ENCODE measurements around the gene FALEC.

The FALEC gene

DNA sequence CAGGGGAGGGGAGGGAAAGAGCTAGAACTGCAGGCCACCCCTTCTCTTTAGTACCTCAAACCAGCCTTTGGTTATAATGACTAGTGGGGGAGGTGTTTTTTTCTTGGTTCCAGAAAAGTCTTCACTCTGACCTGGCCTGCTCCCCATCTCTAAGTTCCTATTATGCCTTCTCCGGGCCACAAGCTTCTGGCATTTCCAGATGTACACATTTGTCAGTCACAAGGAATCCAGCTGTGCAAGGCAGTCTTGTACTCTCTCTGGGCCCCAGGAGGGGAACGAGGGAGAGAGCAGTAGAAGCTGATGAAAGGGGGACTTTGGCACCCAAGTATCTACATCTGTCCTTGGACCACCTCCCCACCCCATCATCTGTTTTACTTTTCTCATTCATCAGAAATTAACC lies 2.7 kb upstream of the FALEC start:
- no peak for DNase-seq

DNA sequence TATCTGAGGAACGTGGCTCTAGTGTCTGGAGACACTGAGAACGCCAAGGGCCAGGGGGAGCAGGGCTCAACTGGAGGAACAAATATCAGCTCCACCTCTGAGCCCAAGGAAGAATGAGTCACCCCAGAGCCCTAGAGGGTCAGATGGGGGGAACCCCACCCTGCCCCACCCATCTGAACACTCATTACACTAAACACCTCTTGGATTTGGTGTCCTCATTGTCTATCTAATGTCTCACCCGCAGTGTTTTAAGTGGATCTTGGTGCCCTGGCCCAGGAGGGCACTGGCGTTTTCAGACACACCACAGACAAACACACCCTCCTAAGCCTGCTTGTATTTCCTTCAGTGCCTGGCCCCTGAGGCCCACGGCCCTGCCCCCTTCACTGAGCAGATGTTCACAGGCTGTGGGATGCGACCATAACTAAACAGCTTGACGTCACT lies 2.2 kb upstream of the FALEC start:
- no peak for DNase-seq

DNA sequence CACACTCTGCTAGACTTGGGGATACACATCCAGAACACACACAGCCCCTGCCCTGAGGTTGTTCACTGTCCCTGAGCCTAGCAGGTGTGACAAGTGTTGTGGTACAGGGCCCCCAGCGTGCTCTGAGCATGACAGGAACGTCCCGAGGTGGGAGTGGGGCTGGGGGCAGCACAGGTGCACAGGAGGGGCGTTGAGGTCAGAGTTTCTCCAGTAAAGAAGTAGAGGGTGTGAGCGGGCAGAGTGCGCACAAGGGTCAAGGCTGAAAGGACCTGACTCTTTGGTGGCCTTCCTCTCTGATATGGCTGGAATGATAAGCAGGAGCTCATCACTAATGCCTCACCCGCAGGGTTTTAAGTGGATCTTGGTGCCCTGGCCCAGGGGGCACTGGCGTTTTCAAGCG lies 1.3 kb upstream of the FALEC start:
- DNase-seq: no peak

DNA sequence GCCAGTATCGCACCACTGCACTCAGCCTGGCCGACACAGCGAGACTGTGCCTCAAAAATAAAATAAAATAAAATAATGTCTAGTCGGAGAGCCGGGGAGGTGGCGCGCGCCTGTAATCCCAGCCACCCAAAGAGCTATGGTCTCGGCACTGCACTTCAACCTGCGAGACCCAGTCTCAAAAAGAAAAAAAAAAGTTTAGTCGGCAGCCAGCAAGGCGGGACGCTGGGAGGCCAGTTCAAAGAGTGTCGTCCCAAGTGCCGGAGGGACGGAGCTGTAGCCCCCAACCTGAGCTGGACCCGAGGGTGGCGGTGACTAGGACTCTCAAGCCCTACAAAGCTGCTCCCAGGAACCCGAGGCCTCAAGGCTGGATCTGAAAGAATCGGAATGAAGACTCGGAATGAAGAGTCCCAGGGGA lies 632 bp upstream of the FALEC start:
- no peak for DNase-seq

DNA sequence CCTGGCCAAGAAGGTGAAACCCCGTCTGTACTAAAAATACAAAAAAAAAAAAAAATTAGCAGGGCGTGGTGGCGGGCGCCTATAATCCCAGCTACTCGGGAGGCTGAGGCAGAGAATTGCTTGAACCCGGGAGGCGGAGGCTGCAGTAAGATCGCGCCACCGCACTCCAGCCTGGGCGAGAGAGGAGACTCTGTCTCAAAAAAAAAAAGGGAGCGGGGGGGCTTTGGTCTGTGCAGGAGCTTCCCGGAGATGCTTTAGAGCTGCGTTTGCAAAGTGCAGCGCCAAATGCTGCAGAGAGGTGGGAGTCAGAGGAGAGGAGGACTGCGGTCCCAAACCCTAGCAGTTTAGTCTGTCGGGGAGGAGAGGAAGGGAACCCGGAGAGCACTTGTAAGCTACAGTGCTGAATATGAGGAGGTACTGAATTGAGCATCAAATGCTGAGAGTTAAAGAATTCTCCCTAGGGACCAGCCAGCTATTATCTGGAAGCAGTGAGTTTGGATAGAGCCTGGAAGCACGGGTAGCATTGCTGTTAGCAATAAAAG lies 569 bp downstream of the FALEC start:
- DNase-seq: peak; percentile 36

DNA sequence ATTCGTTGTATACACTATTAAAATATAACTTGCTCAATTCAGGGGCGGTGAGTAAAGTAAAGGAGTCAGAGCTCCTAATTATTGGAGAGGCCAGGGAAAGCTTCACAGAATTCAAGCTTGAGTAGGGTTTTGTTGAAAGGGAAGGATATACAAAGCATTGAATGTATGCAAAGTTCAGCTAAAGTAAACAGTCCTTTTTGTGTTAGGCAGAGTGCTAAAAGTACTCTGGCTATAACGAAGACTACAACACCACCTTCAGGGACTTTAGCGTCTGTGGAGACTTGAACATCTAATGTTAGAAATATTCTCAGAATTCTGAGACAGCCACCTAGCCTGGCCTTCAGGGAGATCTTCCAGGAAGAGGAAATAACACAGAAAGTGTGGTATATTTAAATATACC lies 1.1 kb downstream of the FALEC start:
- DNase-seq: no peak

DNA sequence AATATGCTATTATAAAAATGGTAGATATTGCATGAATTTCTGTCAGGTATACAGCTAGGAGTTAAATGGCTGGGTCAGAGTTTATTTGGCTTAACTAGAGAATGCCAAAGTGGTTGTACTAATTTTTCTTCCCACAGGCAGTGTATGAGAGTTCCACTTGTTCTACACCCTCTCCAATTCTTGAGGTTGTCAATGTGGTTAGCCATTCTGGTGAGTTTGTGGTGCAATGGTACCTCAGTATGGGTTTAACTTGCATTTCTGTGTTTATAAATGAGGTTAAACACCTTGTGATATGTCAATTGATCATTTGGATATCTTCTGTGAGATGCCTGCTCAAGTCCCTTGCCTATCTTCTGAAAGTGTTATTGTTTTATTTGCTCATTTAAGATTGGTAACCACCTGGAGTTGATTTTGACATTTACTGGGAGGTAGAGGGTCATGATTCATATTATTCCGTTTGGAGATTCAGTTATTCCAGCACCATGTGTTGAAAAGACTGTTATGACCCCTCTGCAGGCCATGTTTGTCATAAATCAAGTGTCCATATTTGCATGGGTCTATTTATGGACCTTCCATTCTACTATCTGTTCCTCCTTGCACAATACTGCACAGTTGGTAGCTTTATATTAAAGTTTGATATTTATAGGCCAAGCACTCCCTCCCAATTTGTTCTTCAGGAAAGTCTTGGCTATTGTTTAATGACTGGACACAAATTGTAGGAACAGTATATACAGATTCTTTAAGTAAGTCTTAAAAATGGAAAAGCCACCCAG lies 5.8 kb downstream of the FALEC start:
- DNase-seq: no peak

DNA sequence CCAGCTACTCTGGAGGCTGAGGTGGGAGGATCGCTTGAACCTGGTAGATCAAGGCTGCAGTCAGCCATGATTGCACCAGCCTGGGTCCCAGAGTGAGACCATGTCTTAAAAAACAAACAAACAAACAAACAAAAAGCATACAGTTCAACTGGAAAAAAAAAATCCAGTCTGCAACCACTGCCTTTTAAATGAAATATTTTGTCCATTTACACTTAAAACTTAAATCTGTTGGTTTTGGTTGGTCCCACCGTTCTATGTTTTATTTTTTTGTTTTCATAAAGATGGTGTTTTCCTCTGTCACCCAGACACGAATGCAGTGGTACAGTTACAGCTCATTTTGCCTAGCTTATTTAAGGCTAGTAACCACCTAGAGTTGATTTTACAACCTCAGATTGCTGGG lies 9.8 kb downstream of the FALEC start:
- DNase-seq: no peak

DNA sequence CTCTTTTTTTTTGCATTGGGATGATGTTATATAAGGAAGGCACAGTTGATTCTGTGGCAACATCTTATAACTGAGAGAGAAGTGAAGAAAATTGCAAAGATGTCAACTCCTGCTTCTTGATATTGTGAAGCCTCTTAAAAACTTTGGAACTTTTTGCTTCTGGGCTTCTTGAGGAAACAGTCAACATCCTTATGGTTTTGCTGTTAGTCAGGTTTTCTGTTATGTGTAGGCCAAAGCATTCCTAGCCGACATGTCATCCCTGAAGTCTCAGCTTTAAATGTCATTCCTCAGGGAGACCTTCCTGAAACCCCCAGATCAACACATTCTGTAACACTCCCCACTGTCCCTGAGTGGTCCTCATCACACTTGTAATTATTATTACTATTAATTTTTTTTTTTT lies 12.6 kb downstream of the FALEC start:
- no peak for DNase-seq

DNA sequence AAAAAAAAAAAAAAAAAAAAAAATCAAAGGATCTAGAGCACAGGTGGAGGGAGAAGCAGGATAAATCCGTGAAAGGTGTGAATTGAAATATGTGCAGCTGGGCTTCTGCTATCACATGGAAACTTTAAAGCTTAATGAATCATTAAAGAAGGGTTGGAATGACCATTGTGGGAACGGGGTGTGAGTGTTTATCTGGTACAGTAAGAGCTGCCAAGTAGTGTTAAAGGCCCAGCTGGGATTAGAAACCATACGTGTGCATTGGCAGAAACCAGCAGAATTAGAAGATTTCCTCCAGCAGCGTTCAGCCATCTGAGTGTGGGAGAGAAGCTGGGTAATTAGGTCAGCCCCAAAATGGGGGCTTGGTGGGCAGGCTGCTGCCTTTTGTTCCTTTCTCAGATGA lies 13.5 kb downstream of the FALEC start:
- DNase-seq: peak; percentile 15

DNA sequence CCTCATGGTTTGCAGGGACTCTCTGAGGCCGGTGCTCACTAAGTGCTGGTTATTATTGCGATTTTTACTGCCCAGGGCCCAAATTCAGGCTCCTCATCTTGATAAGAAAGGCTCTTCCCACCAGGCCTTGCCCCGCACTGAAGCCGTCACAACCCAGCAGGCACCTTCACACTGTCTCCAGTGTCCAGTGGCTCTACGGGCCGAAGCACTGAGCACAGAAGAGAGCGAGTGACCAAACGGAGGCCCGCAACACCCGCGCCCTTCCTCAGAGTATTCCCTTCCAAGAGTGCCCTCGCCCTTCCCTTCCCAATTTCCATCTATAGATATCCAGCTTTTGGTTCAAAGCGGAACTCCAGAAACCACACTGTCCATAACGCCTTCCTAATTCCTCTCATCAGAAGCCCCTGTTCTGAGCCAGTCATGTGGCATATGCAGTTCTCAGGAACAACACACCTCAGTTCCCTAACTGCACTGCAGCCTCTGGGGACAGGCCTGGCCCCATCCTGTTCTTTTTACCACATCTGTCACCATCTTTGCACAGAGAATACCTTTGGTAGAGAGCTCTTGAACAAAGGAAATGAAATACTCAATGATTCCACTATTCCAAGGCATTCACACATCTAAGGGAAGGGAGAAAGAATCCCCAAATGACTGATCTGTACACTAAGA lies 15.1 kb downstream of the FALEC start:
- DNase-seq: no peak

DNA sequence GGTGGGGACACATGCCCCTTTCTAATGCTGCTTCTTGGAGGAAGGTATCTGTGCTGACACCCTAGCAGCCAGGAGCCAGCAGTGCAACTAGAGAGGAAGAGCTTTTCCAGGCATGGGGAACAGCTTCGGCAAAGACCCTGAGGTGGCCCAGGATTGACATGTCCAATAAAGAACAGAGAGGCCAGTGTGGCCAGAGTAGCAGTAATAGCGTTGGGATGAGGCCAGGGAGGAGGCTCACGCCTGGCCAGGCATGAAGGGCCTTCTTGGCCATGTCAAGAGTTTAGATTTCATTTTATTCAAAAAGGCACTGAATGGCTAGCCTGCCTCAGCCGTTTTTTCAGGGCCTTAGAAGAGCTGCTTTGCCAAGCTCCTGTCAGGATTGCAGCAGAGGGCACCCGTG lies 17.3 kb downstream of the FALEC start:
- DNase-seq: no peak

DNA sequence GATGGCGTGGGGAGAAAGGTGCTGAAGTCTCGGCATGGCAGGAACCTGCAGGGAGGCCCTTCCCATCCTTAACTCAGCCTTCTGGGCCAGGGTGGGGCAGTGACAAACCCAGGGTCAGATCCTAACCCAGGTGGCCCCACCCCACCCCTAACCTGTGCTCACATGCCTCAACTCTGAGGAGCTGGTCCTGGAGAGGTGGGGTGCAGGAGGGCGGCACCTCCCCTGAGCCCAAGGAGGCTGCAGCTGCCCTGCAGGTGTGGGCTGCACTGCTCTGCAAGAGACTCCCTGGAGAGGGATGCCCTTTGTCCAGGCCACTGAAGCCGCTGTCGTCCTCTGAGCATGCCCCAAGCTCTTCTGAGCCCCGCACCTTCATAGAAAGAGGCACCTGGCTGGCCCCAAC lies 18.4 kb downstream of the FALEC start:
- DNase-seq: no peak

DNA sequence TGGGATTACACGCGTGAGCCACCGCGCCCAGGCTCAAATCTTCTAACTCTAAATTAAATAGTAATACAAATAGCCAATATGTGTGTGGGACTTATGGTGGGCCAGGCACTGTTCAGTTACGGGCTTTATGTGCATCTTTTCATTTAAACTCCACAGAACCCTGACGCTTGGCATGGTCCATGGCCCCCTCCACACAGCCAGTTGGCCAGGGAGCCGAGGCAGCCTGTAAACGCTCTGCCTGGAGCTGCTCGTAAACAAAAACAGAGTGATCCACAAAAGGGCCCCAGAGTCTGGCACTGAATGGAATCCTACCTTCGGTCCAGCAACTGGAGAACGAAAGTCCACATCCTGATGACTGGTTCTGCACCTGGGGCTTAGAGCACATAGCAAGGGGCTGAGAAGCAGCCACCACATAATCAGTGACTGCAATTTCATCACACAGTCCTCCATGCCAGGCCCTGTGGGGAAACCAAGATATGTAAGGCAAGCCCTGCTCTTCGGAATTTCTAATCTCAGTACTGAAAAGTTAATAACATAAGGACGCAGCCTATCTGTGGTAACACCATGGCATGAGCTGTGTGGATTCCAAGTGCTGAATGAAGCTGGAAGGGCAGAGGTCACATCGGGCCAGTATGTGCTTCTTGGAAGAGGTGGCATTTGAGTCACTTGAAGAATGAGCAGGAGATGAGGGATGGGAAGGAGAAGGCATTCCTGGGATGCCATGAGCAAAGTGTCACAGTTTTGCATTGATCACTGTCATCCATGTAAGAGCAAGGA lies 20.1 kb downstream of the FALEC start:
- DNase-seq: no peak

DNA sequence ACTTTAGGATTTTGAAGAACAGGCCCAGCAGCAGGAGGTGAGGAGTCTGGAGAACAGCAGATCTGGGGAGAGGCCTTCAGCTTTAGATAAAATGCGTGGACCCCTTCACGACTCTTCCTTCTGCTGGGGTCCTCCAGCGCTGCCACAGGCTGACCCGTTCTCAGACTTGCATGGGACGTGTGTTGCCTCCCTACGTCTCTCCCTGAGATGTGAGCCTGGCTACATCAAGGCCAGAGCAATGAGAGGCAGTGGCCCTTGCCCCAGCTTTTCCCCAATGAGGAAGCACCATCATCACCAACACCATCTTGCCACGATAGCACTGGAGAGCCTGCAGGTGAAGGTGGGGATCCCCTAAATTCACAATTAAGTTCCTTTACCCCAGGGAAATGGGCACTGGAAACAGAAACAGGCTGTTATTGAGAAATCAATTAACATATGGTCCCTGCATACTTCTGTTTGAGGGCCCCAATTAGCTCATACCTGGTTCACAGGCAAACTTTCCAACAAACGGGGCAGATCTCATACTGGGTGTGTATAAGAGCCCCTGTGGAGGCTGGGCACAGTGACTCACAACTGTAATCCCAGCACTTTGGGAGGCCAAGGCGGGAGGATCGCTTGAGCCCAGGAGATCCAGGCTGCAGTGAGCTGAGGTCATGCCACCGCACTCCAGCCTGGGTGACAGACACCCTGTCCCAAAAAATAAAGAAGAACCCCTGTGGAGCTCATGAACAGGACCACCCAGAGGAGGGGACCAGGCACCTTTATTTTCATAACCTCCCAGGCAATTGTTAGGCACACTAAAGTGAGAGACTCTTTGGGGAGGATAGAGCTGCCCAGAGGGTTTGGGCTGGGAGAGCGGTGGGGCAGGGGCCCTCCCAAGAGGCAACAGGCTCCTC lies 21.5 kb downstream of the FALEC start:
- no peak for DNase-seq

DNA sequence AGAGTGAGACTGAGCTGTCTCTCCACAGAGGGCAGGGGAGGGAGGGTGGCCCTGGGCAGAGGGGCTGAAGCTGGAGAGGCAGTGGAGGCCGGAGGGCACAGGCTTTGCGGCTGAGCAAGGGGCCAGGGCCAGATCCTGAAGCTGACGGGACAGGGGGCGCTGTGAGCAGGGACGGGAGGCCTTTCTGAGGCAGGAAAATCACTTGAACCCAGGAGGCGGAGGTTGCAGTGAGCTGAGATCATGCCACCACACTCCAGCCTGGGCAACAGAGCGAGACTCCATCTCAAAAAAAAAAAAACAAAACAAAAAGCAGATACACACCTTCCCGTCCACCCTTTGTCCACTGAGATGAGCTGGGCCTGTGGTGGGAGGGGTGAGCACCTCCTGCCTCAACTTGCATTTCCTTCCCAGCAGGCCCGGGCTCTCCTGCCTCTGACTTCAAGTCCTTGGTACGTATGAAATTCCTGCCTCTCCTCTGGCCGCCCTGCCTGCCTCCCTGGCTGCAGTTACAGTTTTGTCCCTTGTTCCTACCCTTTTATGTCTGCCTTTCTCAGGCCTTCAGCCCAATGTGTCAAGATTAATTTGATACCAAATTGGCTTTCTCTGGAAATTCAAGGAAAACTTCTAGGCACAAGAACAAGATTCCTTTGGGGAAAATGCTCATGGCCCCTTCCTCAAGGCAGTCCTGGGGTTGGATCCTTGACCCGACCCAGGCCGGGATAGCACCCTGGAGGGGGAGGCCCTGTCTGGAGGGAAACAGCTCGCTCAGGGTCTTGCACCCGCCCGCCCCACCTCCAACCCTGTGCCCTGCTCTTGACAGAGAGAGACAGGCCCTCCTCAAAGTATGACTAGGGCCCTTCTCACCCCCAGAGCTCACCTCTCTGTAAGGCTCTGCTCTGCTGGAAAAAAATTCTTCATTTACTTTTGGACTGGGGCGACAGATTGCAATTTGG lies 22.5 kb downstream of the FALEC start:
- DNase-seq: no peak

DNA sequence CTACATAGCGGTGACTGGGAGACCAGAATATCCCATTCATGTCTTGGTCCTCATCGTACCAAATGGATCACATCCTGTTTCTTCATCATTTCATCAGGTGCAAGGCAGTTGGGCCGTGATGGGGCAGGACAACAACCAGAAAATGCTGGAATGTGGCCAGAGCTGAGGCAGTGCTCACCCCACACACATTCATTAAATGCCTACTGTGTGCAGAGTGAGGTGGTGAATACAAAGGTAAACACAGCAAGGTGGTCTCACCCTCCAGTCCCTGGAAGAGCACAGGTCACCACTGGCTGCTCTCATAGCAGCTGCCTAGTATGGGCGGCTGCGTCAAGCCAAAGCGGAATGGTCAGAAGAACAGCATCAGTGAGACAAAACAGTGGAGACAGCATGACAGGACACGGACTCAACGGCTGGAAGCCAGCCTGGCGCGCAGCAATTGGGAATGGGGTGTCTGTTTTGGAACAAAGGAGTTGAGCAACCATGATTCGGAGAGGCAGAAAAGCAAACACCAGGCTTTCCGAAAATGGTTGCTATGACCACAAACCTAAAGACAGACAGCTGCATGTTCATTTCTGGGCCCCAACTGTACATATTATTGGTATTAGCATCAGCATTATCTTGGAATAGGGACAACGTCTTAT lies 28.1 kb downstream of the FALEC start:
- DNase-seq: peak; percentile 96

DNA sequence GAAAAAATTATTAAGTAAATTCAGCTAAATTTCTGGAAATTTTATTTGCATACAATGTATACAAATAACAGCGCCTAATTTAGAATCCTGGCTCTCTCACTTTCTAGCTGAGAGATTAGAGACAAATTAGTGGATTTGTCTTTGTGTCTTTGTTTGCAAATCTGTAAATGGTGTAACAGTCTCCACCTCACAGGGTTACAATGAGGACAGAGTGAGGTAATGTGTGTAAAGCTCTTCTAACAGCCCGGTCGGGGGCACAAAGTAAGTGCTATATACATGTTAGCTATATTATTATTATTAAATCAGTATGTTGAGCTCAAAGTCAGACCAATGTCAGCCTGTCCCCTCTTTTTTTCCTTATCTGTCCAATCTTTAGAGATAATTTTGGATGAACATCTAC lies 28.7 kb downstream of the FALEC start:
- DNase-seq: peak; percentile 85

DNA sequence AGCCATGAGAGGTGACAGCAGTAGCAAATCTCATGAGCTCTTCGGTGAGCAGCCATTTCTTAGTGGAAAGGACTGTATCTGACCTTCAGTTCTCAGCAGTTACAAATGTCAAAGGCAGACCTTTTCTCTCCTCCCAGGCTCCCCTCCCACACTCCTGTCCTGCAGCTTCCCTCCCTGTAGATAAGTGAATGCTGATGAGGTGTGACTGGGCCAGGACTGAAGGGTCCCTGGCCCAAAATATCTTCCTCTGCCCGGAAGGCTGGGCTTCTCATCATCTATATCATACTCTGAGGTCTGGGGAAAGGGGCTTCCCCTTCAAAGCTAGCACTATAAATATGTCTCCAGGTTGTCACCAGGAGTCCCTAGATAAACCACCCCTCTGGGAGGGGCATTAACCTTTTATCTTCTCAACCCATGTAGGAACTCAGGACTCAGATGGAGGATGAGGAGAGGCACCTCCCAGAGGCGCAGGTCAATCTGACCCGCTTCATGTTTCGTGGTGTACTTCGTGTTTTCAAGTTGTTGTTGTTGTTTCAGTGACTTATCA lies 30.0 kb downstream of the FALEC start:
- no peak for DNase-seq

DNA sequence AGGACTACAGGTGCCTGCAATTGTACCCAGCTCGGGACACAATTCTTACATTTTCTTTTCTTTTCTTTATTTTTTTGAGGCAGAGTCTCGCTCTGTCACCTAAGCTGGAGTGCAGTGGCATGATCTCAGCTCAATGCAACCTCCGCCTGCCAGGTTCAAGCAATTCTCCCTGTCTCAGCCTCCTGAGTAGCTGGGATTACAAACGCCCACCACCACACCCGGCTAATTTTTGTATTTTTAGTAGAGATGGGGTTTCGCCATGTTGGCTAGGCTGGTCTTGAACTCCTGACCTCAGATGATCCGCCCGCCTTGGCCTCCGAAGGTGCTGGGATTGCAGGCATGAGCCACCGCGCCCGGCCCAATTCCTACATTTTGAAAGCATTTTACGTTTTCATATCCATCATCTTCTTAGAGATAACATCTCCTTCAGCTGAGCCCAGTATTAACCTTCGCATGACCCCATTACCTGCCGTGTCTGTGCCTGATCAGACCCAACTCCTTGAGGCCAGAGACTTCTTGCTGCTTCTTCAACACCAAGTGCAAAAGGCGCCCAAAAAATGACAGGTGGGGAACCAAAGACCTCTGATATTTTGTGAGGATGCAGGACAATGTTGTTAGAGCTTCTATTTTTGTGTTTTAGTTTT lies 30.9 kb downstream of the FALEC start:
- DNase-seq: no peak

All from NCI-H1092 treated with DMSO at 0.1 percent for 48 hours (cell line).